ENCODE measurements around the gene ZDHHC19. TPM values are rescaled to one million over a fixed set of nuclear protein-coding genes. Genes with fewer than 3 reads are reported as not detected.

ZDHHC19 gene
- polyA plus RNA-seq, 1 donor from 2014 or later = 3.8 TPM

GRCh38 chr3:196162679-196163078, 48.5 kb downstream of the ZDHHC19 start:
- TF ChIP-seq POLR2AphosphoS5 (IDR thresholded peaks at IDR 0.05) (no peak), EP300 (conservative IDR thresholded peaks at IDR 0.05; ENCODE audit: poor library complexity, severe bottlenecking) (no peak), MXI1 (conservative IDR thresholded peaks at IDR 0.05; ENCODE audit: poor library complexity, severe bottlenecking) (no peak)
- Histone ChIP-seq H3K4me2 (ENCODE audit: low read length) (no peak overlapping the region), H3F3A (ENCODE audit: insufficient read depth, low read length, poor library complexity, severe bottlenecking) (no peaks in the 10 kb centered on the region), H3K27ac (ENCODE audit: low read length) (no peak overlapping the region), H3K9ac (ENCODE audit: low read length) (no peak overlapping the region), H3K4me3 (ENCODE audit: low read length) (no peak overlapping the region), H3K79me2 (replicated peaks; ENCODE audit: insufficient read depth, low read length) (no peaks in the 10 kb centered on the region), H3K36me3 (ENCODE audit: insufficient read depth, low read length) (no peaks in the 10 kb centered on the region), H3K9me2 (ENCODE audit: insufficient read depth, low read length) (no peaks in the 10 kb centered on the region), H4K20me1 (ENCODE audit: insufficient read depth) (no peaks in the 10 kb centered on the region), H2AFZ (ENCODE audit: low read depth, low read length) (no peak overlapping the region), H3K27me3 (ENCODE audit: insufficient read depth, low read depth, low read length) (no peaks in the 10 kb centered on the region), H3K9me3 (ENCODE audit: low read length) (no peaks in the 10 kb centered on the region)

GRCh38 chr3:196159952-196160804, 51.0 kb downstream of the ZDHHC19 start:
- no peak overlapping the region for H3K27ac ChIP-seq (ENCODE audit: low read length)
- no peaks in the 10 kb centered on the region for H4K20me1 ChIP-seq (ENCODE audit: insufficient read depth)
- TF ChIP-seq SMC3 (conservative IDR thresholded peaks at IDR 0.05; ENCODE audit: poor library complexity) (no peak), RAD21 (conservative IDR thresholded peaks at IDR 0.05) (no peak), TAF1 (IDR thresholded peaks at IDR 0.05; ENCODE audit: low read depth) (no peak), CTCF (IDR thresholded peaks at IDR 0.05; ENCODE audit: poor library complexity, severe bottlenecking) (no peak), EZH2 (IDR thresholded peaks at IDR 0.05; ENCODE audit: borderline replicate concordance, insufficient read depth, low read length, poor library complexity, severe bottlenecking) (no peak), POLR2AphosphoS5 (IDR thresholded peaks at IDR 0.05) (no peak), MXI1 (conservative IDR thresholded peaks at IDR 0.05; ENCODE audit: poor library complexity, severe bottlenecking) (no peak)
- H3K4me2 ChIP-seq (ENCODE audit: low read length) = no peak overlapping the region
- H3K27me3 ChIP-seq (ENCODE audit: insufficient read depth, low read depth, low read length) = no peaks in the 10 kb centered on the region
- no peak overlapping the region for H3K4me3 ChIP-seq (ENCODE audit: low read length)
- H3K9me2 ChIP-seq (ENCODE audit: insufficient read depth, low read length) = no peaks in the 10 kb centered on the region
- H3F3A ChIP-seq (ENCODE audit: insufficient read depth, low read length, poor library complexity, severe bottlenecking) = no peaks in the 10 kb centered on the region
- H3K36me3 ChIP-seq (ENCODE audit: insufficient read depth, low read length) = no peaks in the 10 kb centered on the region
- H2AFZ ChIP-seq (ENCODE audit: low read depth, low read length) = no peak overlapping the region
- no peak overlapping the region for H3K9ac ChIP-seq (ENCODE audit: low read length)
- no peaks in the 10 kb centered on the region for H3K79me2 ChIP-seq (replicated peaks; ENCODE audit: insufficient read depth, low read length)
- H3K9me3 ChIP-seq (ENCODE audit: low read length) = no peaks in the 10 kb centered on the region

GRCh38 chr3:196159526-196159925, 51.7 kb downstream of the ZDHHC19 start:
- no peaks in the 10 kb centered on the region for H3K36me3 ChIP-seq (ENCODE audit: insufficient read depth, low read length)
- no peak overlapping the region for H3K4me3 ChIP-seq (ENCODE audit: low read length)
- H2AFZ ChIP-seq (ENCODE audit: low read depth, low read length) = no peak overlapping the region
- no peaks in the 10 kb centered on the region for H3K9me3 ChIP-seq (ENCODE audit: low read length)
- H3K27me3 ChIP-seq (ENCODE audit: insufficient read depth, low read depth, low read length) = no peaks in the 10 kb centered on the region
- H3K27ac ChIP-seq (ENCODE audit: low read length) = no peak overlapping the region
- TF ChIP-seq POLR2AphosphoS5 (IDR thresholded peaks at IDR 0.05) = no peak
- TF ChIP-seq EP300 (conservative IDR thresholded peaks at IDR 0.05; ENCODE audit: poor library complexity, severe bottlenecking) = no peak
- no peak for TF ChIP-seq RAD21 (conservative IDR thresholded peaks at IDR 0.05)
- TF ChIP-seq SMC3 (conservative IDR thresholded peaks at IDR 0.05; ENCODE audit: poor library complexity) = no peak
- TF ChIP-seq CTCF (IDR thresholded peaks at IDR 0.05; ENCODE audit: poor library complexity, severe bottlenecking) = no peak
- TF ChIP-seq TAF1 (IDR thresholded peaks at IDR 0.05; ENCODE audit: low read depth) = no peak
- TF ChIP-seq, protein P1, sequence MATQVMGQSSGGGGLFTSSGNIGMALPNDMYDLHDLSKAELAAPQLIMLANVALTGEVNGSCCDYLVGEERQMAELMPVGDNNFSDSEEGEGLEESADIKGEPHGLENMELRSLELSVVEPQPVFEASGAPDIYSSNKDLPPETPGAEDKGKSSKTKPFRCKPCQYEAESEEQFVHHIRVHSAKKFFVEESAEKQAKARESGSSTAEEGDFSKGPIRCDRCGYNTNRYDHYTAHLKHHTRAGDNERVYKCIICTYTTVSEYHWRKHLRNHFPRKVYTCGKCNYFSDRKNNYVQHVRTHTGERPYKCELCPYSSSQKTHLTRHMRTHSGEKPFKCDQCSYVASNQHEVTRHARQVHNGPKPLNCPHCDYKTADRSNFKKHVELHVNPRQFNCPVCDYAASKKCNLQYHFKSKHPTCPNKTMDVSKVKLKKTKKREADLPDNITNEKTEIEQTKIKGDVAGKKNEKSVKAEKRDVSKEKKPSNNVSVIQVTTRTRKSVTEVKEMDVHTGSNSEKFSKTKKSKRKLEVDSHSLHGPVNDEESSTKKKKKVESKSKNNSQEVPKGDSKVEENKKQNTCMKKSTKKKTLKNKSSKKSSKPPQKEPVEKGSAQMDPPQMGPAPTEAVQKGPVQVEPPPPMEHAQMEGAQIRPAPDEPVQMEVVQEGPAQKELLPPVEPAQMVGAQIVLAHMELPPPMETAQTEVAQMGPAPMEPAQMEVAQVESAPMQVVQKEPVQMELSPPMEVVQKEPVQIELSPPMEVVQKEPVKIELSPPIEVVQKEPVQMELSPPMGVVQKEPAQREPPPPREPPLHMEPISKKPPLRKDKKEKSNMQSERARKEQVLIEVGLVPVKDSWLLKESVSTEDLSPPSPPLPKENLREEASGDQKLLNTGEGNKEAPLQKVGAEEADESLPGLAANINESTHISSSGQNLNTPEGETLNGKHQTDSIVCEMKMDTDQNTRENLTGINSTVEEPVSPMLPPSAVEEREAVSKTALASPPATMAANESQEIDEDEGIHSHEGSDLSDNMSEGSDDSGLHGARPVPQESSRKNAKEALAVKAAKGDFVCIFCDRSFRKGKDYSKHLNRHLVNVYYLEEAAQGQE (IDR thresholded peaks at IDR 0.05; ENCODE audit: borderline replicate concordance) = no peak
- no peak for TF ChIP-seq EZH2 (IDR thresholded peaks at IDR 0.05; ENCODE audit: borderline replicate concordance, insufficient read depth, low read length, poor library complexity, severe bottlenecking)
- no peak for TF ChIP-seq MXI1 (conservative IDR thresholded peaks at IDR 0.05; ENCODE audit: poor library complexity, severe bottlenecking)
- H4K20me1 ChIP-seq (ENCODE audit: insufficient read depth) = no peaks in the 10 kb centered on the region
- H3F3A ChIP-seq (ENCODE audit: insufficient read depth, low read length, poor library complexity, severe bottlenecking) = no peaks in the 10 kb centered on the region
- H3K4me2 ChIP-seq (ENCODE audit: low read length) = no peak overlapping the region
- no peaks in the 10 kb centered on the region for H3K9me2 ChIP-seq (ENCODE audit: insufficient read depth, low read length)
- no peak overlapping the region for H3K9ac ChIP-seq (ENCODE audit: low read length)
- no peaks in the 10 kb centered on the region for H3K79me2 ChIP-seq (replicated peaks; ENCODE audit: insufficient read depth, low read length)
